GM18498 (cell line): Measurements from ENCODE around the gene CCM2L.

Experiments
- ATAC-seq: cut with Tn5 transposase; IDR thresholded peaks from one replicate; pipeline ENCODE4 v1.9.1; 2021; ENCODE audit warnings: mild to moderate bottlenecking, moderate library complexity; ENCODE audit not compliant: unreplicated experiment

Gene CCM2L

DNA sequence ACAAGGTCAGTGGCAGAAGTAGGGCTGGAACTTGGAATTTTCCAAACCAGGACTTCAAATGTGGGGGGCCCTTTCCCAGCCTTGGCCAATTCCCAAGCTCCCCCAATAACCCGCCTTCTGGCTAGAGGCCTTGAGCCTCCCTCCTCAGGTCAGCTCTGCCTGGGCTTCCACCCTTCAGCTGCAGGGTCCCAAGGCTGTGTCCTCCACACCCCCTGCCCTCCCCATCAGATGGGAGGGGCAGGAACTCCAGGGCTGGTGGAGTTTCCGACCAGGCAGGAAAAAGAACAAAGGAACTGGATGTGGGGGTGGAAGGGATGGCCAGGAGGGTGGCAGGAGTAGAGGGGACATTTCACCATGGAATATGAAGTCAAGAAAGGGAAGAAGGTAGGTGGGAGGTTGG lies at the start of gene CCM2L:
Gene CCM2L, plus strand, starts transcription at position 338 of the 400 bp plus-strand sequence. Its CDS starts 17 bp downstream, at position 355.
- ATAC-seq, result no peak

DNA sequence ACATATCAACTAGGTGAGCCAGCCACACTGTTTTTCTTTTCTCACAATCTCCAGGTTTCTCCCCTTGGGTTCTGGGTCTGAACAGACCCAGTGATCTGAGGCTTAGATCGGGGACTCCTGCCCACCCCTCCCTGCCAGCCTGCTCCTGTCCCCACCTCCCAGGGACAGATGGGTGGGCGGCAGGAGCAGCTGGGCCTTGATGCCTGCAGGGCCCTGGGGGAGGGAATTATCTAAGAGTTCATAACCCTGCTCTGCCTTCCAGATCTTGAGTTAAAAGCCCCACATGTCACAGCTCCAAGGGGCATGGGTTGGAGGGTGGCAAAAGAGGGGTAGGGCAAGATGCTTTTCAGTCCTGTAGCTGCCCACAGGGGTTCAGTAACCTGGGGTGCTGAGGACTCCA lies 47.5 kb upstream of the CCM2L start:
- ATAC-seq, result no peak

DNA sequence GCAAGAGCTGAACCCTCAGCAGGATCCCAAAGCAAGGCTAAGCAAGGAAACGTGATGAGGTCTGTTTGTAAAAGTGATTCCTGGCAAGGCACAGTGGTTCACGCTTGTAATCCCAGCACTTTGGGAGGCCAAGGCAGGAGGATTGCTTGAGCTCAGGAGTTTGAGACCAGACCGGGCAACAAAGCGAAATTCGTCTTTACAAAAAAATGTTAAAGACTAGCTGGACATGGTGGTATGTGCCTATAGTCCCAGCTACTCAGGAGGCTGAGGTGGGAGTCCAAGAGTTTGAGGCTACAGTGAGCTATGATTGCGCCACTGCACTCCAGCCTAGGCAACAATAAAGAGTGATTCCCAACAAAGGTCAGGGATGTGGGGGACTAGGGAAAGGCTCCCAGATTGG lies 46.3 kb upstream of the CCM2L start:
- no peak for ATAC-seq

DNA sequence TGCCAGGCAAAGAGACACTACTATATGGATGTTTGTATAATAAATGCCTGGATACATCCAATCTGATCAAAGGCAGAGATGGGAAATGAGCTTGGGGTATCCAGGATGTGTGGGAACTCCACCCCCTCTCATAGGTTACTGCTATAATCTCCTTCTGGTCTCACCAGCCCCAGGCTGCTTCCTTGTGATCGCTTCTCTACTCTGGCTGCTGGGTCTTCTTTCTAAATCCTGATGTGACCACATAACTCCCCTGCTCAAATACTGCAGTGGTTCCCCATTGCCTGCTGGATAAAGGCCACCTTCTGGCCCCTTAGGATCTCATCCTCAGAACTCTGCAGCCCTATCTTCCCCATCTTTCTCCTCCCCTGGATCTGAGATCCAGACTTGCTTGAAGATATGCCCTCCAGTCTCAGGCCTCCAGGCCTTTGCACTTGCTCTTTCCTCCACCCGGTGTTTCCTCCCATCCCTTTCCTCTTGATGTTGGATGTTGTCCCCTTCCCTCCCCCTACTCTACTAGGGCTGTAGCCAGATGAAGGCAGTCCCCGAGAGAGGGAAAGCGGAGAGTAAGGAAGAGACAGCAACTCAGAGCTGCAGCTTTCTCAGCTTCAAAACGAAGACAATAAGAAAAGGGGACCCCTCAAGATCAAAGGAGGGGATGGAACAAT lies 43.1 kb upstream of the CCM2L start:
- no peak for ATAC-seq

DNA sequence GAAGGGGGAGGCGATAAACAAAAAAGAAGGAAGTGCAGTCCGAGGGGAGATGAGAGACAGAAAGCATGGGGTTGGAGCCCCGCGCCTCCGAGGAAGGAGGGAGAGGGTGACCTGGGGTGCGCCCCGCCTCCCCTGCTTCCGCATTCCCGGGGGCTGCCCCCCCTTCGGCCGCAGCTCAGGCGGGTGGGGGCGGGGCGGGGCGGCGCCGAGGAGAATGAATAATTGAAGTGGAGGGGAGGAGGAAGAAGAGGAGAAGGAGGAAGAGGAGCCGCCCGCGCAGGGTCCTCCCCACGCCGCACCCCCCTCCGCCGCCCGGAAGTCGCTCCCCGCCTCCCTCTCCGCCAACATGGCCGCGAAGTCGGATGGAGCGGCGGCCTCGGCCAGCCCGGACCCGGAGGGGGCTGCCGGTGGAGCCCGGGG lies 42.4 kb upstream of the CCM2L start, which contains the start of gene XKR7:
Gene XKR7, plus strand, starts transcription at position 322 of the 420 bp plus-strand sequence. Its CDS starts 25 bp downstream, at position 347.
- no peak for ATAC-seq

DNA sequence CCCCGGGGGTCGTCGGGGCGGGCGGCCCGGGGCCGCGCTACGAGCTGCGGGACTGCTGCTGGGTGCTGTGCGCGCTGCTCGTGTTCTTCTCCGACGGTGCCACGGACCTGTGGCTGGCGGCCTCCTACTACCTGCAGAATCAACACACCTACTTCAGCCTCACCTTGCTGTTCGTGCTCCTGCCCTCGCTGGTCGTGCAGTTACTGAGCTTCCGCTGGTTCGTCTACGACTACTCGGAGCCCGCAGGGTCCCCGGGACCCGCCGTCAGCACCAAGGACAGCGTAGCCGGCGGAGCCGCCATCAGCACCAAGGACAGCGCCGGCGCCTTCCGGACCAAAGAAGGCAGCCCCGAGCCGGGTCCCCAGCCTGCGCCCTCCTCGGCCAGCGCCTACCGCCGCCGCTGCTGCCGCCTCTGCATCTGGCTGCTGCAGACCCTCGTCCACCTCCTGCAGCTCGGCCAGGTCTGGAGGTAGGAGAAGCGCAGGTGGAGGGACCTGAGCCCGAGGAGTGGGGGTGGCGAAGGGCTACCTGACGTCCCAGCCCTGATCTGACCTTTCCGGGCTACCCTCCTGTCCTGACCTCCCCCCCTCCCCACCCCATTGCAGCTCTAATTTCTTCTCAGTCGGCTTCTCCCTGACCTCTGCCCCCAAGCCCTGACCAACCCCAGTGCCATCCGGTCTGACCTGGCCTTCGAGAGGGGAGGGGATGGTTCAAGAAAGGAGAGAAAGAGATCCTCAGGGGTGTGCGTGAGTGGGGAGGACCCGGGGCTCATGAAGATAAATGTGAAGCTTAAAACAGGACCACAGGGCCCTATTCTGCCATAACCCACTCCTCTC lies 41.7 kb upstream of the CCM2L start:
- ATAC-seq, result peak; percentile 61

- no peak for ATAC-seq
Measured at GRCh38 chr20:31969991-31970390, 40.2 kb upstream of the CCM2L start.

GRCh38 chr20:31972471-31973021 lies 37.7 kb upstream of the CCM2L start:
- no peak for ATAC-seq

GRCh38 chr20:31974296-31974695 lies 35.9 kb upstream of the CCM2L start:
- ATAC-seq, result no peak

DNA sequence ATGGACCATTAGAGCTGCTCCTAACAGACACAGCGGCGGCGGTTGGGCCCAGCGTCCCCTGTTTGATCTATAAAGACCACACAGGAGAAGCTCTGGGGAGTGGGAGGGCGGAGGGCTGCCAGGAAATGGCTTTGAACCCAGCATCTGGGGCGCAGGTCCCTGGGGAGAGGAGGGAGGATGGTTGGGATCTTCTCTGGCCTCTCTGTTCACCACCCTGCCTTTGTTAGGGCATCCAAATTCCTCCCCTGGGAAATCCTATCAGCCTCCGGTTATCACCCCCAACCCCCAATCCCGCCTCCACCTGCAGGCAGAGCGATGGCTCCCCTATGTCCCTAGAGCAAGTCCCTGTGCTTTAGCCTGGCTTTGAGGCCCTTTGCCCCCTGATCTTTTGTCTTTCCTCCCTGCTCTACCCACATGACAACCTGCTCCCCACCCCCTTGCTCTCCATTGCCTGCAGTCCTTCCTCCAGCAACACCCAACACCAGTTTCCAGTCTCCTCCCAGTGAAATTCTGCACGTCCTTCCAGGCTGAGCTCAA lies 35.2 kb upstream of the CCM2L start:
- ATAC-seq, result no peak

DNA sequence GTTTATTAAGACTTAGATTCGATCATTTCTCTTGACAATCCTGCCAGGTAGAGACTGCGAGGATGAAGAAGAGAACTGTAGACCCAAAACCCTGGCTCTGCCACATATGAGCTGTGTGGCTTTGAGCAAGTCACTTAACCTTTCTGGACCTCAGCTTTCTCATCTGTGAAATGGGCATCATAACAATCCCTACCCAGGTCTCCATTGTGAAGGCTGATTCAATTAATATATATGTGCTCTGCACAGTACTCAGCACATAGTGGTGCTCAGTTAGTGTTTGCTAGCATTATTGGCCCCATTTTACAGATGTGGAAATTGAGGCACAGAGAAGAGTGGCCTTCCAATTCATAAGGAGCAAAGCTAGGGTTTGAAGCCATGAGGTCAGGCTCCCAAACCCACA lies 34.4 kb upstream of the CCM2L start:
- ATAC-seq, result no peak

- no peak for ATAC-seq
Measured at GRCh38 chr20:31977080-31977479, 33.2 kb upstream of the CCM2L start.

- no peak for ATAC-seq
Measured at GRCh38 chr20:31979713-31980426, 30.4 kb upstream of the CCM2L start.

DNA sequence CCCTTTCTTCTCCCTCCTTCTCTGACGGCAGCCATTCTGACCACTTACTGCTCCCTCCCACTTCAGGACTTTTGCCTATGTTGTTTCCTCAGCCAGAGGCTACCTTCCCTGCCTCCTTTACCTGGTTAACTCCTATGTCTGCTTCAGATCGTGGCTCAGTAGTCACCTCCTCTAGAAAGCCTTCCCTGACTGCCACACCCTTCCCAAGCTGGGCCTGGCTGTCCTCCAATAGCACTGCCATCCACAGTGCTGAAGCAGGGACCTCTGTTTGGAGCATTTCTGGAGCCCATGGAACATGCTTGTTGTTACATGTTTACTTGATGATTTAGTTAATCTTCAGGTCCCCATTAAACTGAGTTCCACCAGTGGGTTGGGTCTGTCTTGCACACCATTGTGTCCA lies 28.5 kb upstream of the CCM2L start:
- ATAC-seq, result no peak

- no peak for ATAC-seq
Measured at GRCh38 chr20:31984981-31985471, 25.2 kb upstream of the CCM2L start.

- no peak for ATAC-seq
Measured at GRCh38 chr20:31987744-31988143, 22.5 kb upstream of the CCM2L start.

GRCh38 chr20:31988430-31989015 lies 21.7 kb upstream of the CCM2L start:
- no peak for ATAC-seq

DNA sequence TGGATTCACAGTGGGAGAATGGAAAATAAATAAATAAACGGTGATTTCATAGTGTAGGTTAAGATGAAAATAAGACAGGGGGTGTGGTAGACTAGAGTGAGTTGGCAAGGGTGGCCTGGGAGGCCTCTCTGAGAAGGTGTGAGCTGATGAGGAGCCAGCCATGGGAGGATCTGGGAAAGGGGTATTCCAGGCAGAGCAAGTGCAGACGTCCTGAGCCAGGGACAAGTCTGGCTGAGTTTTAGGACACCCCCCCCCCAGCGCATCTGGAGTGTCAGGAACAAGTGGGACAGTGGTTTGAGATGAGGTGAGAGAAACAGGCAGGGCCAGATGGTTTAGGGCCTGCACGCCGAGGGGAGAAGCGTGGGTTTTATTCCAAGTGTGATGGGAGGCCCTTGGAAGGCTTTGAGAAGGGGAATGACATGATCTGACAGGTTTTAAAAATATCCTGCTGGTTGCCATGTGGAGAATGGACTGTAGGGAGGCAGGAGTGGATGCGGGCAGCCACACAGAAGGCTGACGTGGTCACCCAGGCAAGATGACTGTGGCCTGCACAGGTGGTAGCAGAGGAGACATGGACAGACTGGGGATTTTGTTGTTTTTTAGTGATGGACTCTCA lies 21.1 kb upstream of the CCM2L start:
- no peak for ATAC-seq

DNA sequence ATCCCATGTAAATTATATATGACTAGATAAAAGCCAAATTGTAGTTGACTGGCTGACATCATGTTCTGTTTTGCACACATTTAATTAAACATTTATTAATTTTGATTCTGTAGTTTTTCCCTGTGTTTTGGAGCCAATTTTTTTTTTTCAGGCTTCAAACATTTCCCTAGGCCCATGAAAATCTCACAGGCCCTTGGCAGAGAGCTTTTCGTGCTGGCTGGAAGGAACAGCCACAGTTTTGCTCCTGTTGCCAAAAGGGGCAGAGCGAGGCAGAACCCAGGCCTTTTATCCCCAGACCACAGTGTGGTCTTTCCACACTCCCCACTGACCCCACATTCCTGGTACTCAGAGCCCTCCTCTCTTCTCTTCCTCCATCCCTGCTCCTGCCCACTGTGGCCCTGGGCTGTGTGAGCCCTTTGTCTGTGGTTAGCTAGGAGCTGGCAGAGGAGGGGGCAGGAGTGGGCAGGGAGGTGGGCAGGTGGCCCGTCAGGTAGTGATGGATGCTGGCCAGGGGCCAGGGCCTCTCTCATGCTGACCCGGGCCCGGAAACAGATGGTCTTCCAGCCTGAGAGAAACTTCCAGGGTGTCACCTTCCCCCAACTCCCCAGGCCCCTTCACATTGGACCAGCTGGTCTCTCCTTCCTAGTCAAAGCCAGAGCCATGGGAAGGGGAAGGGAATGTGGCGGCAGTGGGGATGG lies 19.4 kb upstream of the CCM2L start:
- no peak for ATAC-seq
